OCI-LY1 (cell line): ENCODE results near the gene DCST2.

ENCODE experiments used
- H2AFZ ChIP-seq: fragments of 200-600 bp; sonication (generic), shearing (Covaris generic); 2 replicates; pipeline ENCODE4 v1.6.0; 2014; ENCODE audit warnings: antibody characterized with exemption, mild to moderate bottlenecking, low read length
- H3F3A ChIP-seq: fragments of 200-600 bp; sonication (generic), shearing (Covaris generic); 2 replicates; pipeline ENCODE4 v1.6.0; 2014; ENCODE audit warnings: mild to moderate bottlenecking, antibody characterized with exemption, low read length, moderate library complexity; ENCODE audit not compliant: insufficient read depth
- H3K27ac ChIP-seq: fragments of 200-600 bp; sonication (generic); 2 replicates; pipeline ENCODE4 v1.5.1; 2014; ENCODE audit warnings: low read length, mixed run types, mild to moderate bottlenecking, low read depth; ENCODE audit not compliant: poor library complexity, severe bottlenecking
- H3K27me3 ChIP-seq: fragments of 200-600 bp; sonication (generic); 2 replicates; pipeline ENCODE4 v1.6.0; 2014; ENCODE audit warnings: antibody characterized with exemption, mild to moderate bottlenecking, low read length, moderate library complexity; ENCODE audit not compliant: insufficient read depth
- H3K36me3 ChIP-seq: fragments of 200-600 bp; sonication (generic); 2 replicates; pipeline ENCODE4 v1.6.1; 2014; ENCODE audit warnings: mild to moderate bottlenecking, antibody characterized with exemption, low read length, moderate library complexity, mixed read lengths; ENCODE audit not compliant: insufficient read depth
- H3K4me1 ChIP-seq: fragments of 200-600 bp; sonication (generic); 2 replicates; pipeline ENCODE4 v1.5.1; 2014; ENCODE audit warnings: mild to moderate bottlenecking, low read length, moderate library complexity; ENCODE audit not compliant: insufficient read depth, severe bottlenecking
- H3K4me2 ChIP-seq: fragments of 200-600 bp; sonication (generic), shearing (Covaris generic); 2 replicates; pipeline ENCODE4 v1.6.1; 2014; ENCODE audit warnings: low read length
- H3K4me3 ChIP-seq: fragments of 200-600 bp; sonication (generic); 2 replicates; pipeline ENCODE4 v1.5.1; 2014; ENCODE audit warnings: low read length, low read depth, mild to moderate bottlenecking, mixed read lengths; ENCODE audit not compliant: poor library complexity, severe bottlenecking
- H3K79me2 ChIP-seq: fragments of 200-600 bp; shearing (Covaris generic); 2 replicates; pipeline ENCODE4 v1.6.1; 2016; ENCODE audit warnings: mixed run types, low read length, mixed read lengths; ENCODE audit not compliant: insufficient read depth
- H3K9ac ChIP-seq: fragments of 200-600 bp; sonication (generic), shearing (Covaris generic); 2 replicates; pipeline ENCODE4 v1.6.1; 2014; ENCODE audit warnings: mild to moderate bottlenecking, low read length, mixed read lengths
- H3K9me2 ChIP-seq: fragments of 200-600 bp; sonication (generic), shearing (Covaris generic); 2 replicates; pipeline ENCODE4 v1.6.1; 2014; ENCODE audit warnings: low read depth, mild to moderate bottlenecking, low read length, mixed read lengths
- H3K9me3 ChIP-seq: fragments of 200-600 bp; shearing (Covaris generic); 2 replicates; pipeline ENCODE4 v1.6.1; 2014; ENCODE audit warnings: low read length, mixed read lengths
- H4K20me1 ChIP-seq: fragments of 200-600 bp; sonication (generic), shearing (Covaris generic); 2 replicates; pipeline ENCODE4 v1.6.0; 2016; ENCODE audit warnings: mild to moderate bottlenecking, low read length; ENCODE audit not compliant: insufficient read depth
- CTCF ChIP-seq: fragments of 200-600 bp; sonication (generic), shearing (Covaris generic); IDR thresholded peaks from 2 replicates; pipeline ENCODE4 v1.5.1; 2017; ENCODE audit warnings: mild to moderate bottlenecking, antibody characterized with exemption, low read length, moderate library complexity, mixed read lengths
- EZH2 ChIP-seq: fragments of 200-600 bp; sonication (generic), shearing (Covaris generic); IDR thresholded peaks from 2 replicates; pipeline ENCODE4 v1.8.0; 2017; ENCODE audit warnings: borderline replicate concordance, mixed run types, mild to moderate bottlenecking, antibody characterized with exemption, low read length, moderate library complexity, mixed read lengths

Gene DCST2

GRCh38 chr1:155029513-155030242 lies 3.9 kb downstream of the DCST2 start:
- Histone ChIP-seq H3K4me2 (no peak overlapping the region), H3K9me2 (no peaks in the 10 kb centered on the region), H3K4me3 (no peak overlapping the region), H3K36me3 (no peaks in the 10 kb centered on the region), H3K79me2 (no peaks in the 10 kb centered on the region), H3K4me1 (no peaks in the 10 kb centered on the region), H3K9ac (no peak overlapping the region), H3K27ac (no peak overlapping the region), H4K20me1 (no peaks in the 10 kb centered on the region), H3K9me3 (no peaks in the 10 kb centered on the region), H3F3A (no peaks in the 10 kb centered on the region), H2AFZ (no peak overlapping the region), H3K27me3 (peaks cover 4% of the 10 kb centered on the region; the same call in 1 of the 2 replicates)
- TF ChIP-seq EZH2 (no peak), CTCF (no peak)

GRCh38 chr1:155026588-155026987 lies 7.0 kb downstream of the DCST2 start:
- Histone ChIP-seq H3K4me1 (no peaks in the 10 kb centered on the region), H3K79me2 (no peaks in the 10 kb centered on the region), H3K9me3 (no peaks in the 10 kb centered on the region), H3K27ac (no peak overlapping the region), H3K9me2 (no peaks in the 10 kb centered on the region), H4K20me1 (no peaks in the 10 kb centered on the region), H3K9ac (no peak overlapping the region), H3K27me3 (0 out of 2 replicates have a peak, but pooled peaks cover 7% of the 10 kb centered on the region), H3F3A (no peaks in the 10 kb centered on the region), H3K4me2 (no peak overlapping the region), H3K4me3 (no peak overlapping the region), H3K36me3 (no peaks in the 10 kb centered on the region), H2AFZ (no peak overlapping the region)
- no peak for TF ChIP-seq EZH2
- TF ChIP-seq CTCF = no peak

- H3K4me2 ChIP-seq = no peak overlapping the region
- no peaks in the 10 kb centered on the region for H3K79me2 ChIP-seq
- no peaks in the 10 kb centered on the region for H3K9me3 ChIP-seq
- H4K20me1 ChIP-seq = no peaks in the 10 kb centered on the region
- no peaks in the 10 kb centered on the region for H3K4me1 ChIP-seq
- H3K27ac ChIP-seq = no peak overlapping the region
- TF ChIP-seq CTCF (no peak), EZH2 (no peak)
- no peak overlapping the region for H3K4me3 ChIP-seq
- no peak overlapping the region for H3K9ac ChIP-seq
- no peak overlapping the region for H2AFZ ChIP-seq
- H3K9me2 ChIP-seq = no peaks in the 10 kb centered on the region
- no peaks in the 10 kb centered on the region for H3K36me3 ChIP-seq
- H3F3A ChIP-seq = no peaks in the 10 kb centered on the region
- H3K27me3 ChIP-seq = 0 out of 2 replicates have a peak, but pooled peaks cover 7% of the 10 kb centered on the region
These were observed 7.4 kb downstream of the DCST2 start for GRCh38 chr1:155026154-155026553.
